ENCODE results near the gene RPA3.

The RPA3 gene

GRCh38 chr7:7653593-7654187, 64.7 kb downstream of the RPA3 start:
- DNase-seq (ENCODE audit: low spot score), result no peak

DNA sequence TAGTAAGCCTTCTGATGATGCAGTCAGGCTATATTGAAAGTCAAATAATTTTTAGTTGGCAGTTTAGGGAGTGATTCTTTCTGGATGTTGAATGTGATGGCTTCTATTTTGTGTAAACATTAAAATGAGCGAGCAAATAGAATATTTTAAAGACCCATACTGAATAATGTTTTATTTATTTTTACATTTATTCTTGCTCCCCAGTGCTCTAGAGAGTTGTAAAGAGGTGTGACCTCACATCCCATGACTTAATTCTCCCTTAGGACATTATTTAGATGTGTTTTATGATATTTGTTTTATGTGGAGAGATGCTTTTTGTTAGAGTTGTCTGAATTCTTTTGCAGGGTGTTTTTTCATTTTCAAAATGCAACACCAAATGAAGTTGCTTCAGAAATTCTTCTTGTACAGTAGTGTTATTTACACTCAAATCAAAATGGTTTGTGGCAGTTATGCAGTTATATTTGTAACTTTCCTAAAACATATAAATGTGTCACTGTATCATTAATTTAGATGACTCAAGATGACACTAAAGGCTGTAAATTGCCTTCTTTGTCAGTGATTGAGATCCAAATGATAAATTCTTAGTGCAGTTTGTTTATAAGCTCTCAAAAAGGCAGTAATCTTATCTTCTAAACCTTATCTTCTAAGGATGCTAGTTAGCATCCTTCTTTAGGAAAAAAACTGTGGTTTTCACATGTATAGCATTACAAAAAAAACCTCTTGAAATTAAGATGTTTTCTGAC, 65.4 kb downstream of the RPA3 start:
- no peak for DNase-seq (ENCODE audit: low spot score)

GRCh38 chr7:7651479-7651878, 66.9 kb downstream of the RPA3 start:
- no peak for DNase-seq (ENCODE audit: low spot score)

GRCh38 chr7:7650682-7651206, 67.7 kb downstream of the RPA3 start:
- DNase-seq (ENCODE audit: low spot score), result no peak

DNA sequence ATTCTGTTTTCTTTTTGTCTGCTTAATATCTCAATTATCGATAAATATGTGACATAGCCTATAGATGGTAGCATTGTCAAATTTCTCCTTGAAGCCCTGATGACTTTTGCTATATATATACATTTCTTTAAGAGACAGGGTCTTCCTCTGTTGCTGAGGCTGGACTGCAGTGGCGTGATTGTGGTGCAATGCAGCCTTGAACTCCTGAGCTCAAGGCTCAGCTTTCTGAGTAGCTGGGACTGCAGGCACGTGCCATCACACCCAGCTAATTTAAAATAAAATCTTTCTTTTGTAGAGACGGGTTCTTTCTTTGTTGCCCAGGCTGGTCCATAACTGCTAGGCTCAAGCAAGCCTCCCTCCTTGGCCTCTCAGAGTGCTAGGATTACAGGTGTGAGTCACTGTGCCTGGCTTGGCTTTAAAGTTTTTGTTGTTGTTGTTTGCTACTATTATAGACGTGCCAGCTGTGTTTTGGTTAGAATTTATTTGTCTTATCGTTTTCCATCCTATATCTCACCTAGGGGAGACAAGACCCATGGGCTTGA, 70.8 kb downstream of the RPA3 start:
- no peak for DNase-seq (ENCODE audit: low spot score)

DNA sequence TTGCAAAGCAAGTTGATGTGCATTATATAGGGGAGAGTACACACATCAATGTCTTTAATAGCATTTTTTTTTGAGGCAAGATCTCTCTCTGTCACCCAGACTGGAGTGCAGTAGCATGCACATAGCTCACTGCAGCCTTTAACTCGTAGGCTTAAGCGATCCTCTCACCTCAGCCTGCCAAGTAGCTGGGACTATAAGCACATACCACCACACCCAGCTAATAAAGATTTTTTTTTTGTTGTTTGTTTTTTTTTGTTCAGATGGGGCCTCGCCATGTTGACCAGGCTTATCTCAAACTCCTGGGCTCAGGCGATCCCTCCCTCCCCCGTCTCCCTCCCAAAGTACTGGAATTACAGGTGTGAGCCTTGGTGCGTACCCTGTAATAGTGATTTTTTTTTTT, 76.3 kb downstream of the RPA3 start:
- no peak for DNase-seq (ENCODE audit: low spot score)

DNA sequence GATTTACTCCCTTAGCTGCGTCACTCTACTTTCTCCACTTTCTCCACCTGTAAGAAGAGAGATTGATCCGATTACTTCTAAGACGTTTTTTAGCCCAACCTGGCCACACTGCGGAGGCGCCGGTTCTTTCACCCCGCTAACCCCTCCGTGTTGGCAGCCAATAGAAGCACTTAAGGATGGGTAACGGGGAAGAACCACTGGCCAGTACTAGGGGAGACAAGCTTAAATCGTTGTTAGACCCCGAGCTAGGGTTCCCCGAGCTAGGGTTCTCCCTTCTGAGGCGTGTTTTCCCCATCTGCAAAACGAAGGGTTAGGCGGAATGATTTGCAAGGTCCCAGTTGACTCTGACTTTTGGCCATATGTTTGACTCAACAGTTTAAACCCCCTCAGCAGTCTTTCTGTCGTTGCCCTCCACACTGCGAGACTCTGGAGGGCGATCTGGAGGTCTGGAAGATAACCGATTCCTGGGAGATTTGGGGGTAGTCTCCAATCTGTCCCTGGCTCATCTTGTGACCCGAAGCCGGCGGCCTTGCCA, 77.2 kb downstream of the RPA3 start:
- DNase-seq (ENCODE audit: low spot score), result no peak

- peak; percentile 98 for DNase-seq (ENCODE audit: low spot score)
Observed at GRCh38 chr7:7640221-7641128, 77.9 kb downstream of the RPA3 start, which contains the start of gene UMAD1. Gene UMAD1, plus strand, starts transcription at chr7:7640752. Its CDS starts 32,620 bp downstream, at chr7:7673372.

GRCh38 chr7:7639847-7640220, 78.6 kb downstream of the RPA3 start:
- DNase-seq (ENCODE audit: low spot score), result no peak

GRCh38 chr7:7639421-7639820, 79.0 kb downstream of the RPA3 start:
- no peak for DNase-seq (ENCODE audit: low spot score)

GRCh38 chr7:7630626-7631329, 87.6 kb downstream of the RPA3 start:
- DNase-seq (ENCODE audit: low spot score), result no peak

GRCh38 chr7:7628476-7628875, 89.9 kb downstream of the RPA3 start:
- DNase-seq (ENCODE audit: low spot score), result no peak

GRCh38 chr7:7620644-7621210, 97.7 kb downstream of the RPA3 start:
- no peak for DNase-seq (ENCODE audit: low spot score)

DNA sequence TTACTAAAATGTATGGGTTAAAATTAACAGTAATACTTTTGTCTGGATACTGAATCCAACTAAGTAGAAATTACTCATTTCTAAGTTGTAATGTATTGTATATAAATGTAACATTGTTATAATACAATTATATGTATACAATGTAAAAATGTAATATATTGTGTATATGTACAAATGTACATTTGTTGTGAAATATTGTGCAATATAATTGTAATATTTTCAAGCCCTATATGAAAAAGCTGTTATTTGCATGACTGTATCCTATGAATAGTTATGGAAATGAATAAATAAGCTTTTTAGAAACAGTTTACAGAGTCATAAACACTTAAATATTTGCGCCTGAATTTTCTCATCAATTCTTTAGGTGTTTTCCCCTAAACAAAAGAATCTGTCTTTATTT, 98.2 kb downstream of the RPA3 start:
- DNase-seq (ENCODE audit: low spot score), result no peak

- DNase-seq (ENCODE audit: low spot score), result no peak
Observed at GRCh38 chr7:7618410-7618809, 100.0 kb downstream of the RPA3 start.

DNA sequence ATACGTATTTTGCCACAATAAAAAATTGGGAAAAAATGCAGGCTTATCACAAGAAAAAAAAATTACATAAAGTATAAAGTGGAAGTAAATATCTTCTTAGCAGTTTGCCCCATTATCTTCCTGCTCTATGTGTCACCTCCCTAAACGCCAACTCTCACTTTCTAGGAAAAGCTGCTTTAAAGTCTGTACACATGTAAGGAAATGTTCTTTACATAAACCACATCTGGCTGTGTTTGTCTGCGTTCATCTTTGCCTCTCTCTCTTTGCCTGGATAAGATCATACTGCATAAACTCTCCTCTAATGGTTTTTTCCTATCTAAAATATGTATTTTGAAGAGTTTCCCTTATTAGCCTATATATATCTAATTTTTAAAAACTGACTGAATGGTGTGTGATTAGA, 100.9 kb downstream of the RPA3 start:
- no peak for DNase-seq (ENCODE audit: low spot score)

DNA sequence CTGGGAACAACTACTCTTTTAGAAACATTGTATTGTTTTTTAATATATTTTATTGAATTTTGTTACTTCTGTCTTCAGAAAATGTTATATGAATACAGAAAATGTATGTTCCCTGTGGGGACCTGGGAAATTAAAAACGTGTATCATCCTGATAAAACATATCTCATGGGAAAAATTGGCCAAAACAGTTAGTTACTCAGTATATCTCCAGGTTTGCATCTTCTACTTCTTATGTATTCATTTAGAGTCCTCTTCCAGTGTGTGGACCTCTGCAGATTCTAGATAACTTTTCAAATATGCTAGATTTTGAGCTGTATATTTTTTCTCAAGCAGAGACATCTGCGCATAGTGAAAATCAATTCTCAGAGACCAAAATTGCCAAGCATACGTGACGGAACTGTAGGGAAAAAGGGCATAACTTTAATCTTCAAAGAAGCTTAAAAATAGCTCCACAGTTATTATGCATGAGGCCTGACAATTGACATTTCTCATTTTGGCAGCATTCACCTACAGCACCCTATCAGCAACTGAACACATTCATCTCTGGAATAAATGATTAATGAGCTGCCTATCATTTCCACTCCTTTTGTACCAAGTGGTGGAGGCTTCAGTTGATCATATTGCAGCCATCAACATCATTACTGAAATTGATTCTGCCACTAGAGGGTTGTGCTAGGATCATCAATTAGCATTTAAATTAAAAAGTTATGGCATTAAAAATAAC, 104.2 kb downstream of the RPA3 start:
- no peak for DNase-seq (ENCODE audit: low spot score)

GRCh38 chr7:7613210-7613609, 105.2 kb downstream of the RPA3 start:
- no peak for DNase-seq (ENCODE audit: low spot score)

DNA sequence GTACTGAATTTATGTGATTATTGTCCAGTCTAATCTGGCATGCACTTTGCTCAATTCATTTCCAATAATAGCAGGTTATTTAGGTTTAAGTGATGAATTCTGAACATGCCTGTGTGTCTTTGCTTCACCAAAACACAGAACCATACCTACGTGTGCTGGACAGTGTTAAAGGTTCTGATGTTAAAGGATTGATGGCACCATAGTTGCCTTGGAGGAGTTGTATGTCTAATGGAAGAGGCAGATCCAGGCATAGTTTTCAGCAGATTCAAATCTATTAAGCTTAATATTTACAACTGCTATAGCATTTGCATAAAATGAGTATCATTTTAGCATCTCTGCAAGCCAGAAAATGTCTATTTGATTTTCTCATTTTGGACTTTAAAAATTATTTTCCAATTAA, 105.9 kb downstream of the RPA3 start:
- no peak for DNase-seq (ENCODE audit: low spot score)

GRCh38 chr7:7609330-7609729, 109.1 kb downstream of the RPA3 start:
- DNase-seq (ENCODE audit: low spot score), result peak; percentile 20
